Measurements from ENCODE around the gene AQP11.

- TF ChIP-seq POLR2A (IDR thresholded peaks at IDR 0.05): no peak
- TF ChIP-seq, protein P1, sequence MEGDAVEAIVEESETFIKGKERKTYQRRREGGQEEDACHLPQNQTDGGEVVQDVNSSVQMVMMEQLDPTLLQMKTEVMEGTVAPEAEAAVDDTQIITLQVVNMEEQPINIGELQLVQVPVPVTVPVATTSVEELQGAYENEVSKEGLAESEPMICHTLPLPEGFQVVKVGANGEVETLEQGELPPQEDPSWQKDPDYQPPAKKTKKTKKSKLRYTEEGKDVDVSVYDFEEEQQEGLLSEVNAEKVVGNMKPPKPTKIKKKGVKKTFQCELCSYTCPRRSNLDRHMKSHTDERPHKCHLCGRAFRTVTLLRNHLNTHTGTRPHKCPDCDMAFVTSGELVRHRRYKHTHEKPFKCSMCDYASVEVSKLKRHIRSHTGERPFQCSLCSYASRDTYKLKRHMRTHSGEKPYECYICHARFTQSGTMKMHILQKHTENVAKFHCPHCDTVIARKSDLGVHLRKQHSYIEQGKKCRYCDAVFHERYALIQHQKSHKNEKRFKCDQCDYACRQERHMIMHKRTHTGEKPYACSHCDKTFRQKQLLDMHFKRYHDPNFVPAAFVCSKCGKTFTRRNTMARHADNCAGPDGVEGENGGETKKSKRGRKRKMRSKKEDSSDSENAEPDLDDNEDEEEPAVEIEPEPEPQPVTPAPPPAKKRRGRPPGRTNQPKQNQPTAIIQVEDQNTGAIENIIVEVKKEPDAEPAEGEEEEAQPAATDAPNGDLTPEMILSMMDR (IDR thresholded peaks at IDR 0.05): no peak
These were observed 58.0 kb downstream of the AQP11 start for GRCh38 chr11:77647654-77648305.
